IMR-90 (cell line): ENCODE data around the gene CPLX3.

Experiments
- BHLHE40 ChIP-seq: fragments of 150-350 bp; IDR thresholded peaks from 2 replicates; pipeline ENCODE4 v1.6.1; 2016; ENCODE audit warnings: mild to moderate bottlenecking, low read depth, low read length
- CEBPB ChIP-seq: IDR thresholded peaks from 2 replicates; pipeline ENCODE4 v1.6.1; 2012; ENCODE audit warnings: low read depth, low read length, improper control_type of control experiment
- FOS ChIP-seq: fragments of 150-350 bp; IDR thresholded peaks from 2 replicates; pipeline ENCODE4 v1.6.1; 2016; ENCODE audit warnings: low read depth, low read length
- MAFK ChIP-seq: IDR thresholded peaks from 2 replicates; pipeline ENCODE4 v1.6.1; 2012; ENCODE audit warnings: low read depth, low read length, improper control_type of control experiment
- MAZ ChIP-seq: IDR thresholded peaks from 2 replicates; pipeline ENCODE4 v1.6.1; 2012; ENCODE audit warnings: low read depth, mild to moderate bottlenecking, low read length, improper control_type of control experiment, moderate library complexity, borderline replicate concordance
- NFE2L2 ChIP-seq: fragments of 150-350 bp; IDR thresholded peaks from 2 replicates; pipeline ENCODE4 v1.6.1; 2016; ENCODE audit warnings: low read depth, mild to moderate bottlenecking, low read length
- POLR2A ChIP-seq: IDR thresholded peaks from 2 replicates; pipeline ENCODE4 v1.6.1; 2012; ENCODE audit warnings: mild to moderate bottlenecking, low read depth, low read length
- RAD21 ChIP-seq: IDR thresholded peaks from 2 replicates; pipeline ENCODE4 v1.6.1; 2012; ENCODE audit warnings: low read length, improper control_type of control experiment
- RCOR1 ChIP-seq: IDR thresholded peaks from 2 replicates; pipeline ENCODE4 v1.6.1; 2012; ENCODE audit warnings: mild to moderate bottlenecking, low read length, improper control_type of control experiment; ENCODE audit not compliant: insufficient replicate concordance
- RFX5 ChIP-seq: IDR thresholded peaks from 2 replicates; pipeline ENCODE4 v1.8.0; 2012; ENCODE audit warnings: low read depth, mild to moderate bottlenecking, low read length, moderate library complexity
- SMC3 ChIP-seq: fragments of 150-350 bp; IDR thresholded peaks from 2 replicates; pipeline ENCODE4 v1.6.1; 2016; ENCODE audit warnings: low read depth, mild to moderate bottlenecking, antibody characterized with exemption, low read length, moderate library complexity
- TF ChIP-seq, protein P1 (sequence below): conservative IDR thresholded peaks from 2 replicates; pipeline ENCODE4 v1.5.1; 2012; ENCODE audit warnings: mild to moderate bottlenecking, low read depth, low read length, improper control_type of control experiment
- TF ChIP-seq, protein P2 (sequence below): fragments of 150-350 bp; IDR thresholded peaks from 2 replicates; pipeline ENCODE4 v1.6.1; 2017; ENCODE audit warnings: mild to moderate bottlenecking, antibody characterized with exemption, low read length, low read depth
- TF ChIP-seq, protein P3 (sequence below): fragments of 150-350 bp; IDR thresholded peaks from 2 replicates; pipeline ENCODE4 v1.6.1; 2016; ENCODE audit warnings: low read depth, mild to moderate bottlenecking, low read length, moderate library complexity, borderline replicate concordance

DNA sequence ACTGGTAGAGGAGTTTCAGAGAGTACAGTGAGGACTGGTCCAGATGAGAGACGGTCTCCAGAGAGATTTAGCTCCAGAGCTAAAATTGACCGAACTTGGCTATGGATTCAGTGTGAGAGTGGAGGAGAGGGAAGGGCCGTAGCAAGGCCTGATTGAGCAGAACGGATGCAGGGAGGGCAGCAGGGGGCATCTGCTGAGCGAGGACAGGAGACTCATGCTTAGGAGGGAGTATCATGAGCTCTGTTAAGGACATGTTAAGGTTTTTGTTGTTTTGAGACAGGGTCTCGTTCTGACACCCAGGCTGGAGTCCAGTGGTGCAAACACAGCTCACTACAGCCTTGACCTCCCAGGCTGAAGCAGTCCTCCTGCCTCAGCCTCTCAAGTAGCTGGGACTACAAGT lies 21.5 kb upstream of the CPLX3 start:
- TF ChIP-seq, protein P1, sequence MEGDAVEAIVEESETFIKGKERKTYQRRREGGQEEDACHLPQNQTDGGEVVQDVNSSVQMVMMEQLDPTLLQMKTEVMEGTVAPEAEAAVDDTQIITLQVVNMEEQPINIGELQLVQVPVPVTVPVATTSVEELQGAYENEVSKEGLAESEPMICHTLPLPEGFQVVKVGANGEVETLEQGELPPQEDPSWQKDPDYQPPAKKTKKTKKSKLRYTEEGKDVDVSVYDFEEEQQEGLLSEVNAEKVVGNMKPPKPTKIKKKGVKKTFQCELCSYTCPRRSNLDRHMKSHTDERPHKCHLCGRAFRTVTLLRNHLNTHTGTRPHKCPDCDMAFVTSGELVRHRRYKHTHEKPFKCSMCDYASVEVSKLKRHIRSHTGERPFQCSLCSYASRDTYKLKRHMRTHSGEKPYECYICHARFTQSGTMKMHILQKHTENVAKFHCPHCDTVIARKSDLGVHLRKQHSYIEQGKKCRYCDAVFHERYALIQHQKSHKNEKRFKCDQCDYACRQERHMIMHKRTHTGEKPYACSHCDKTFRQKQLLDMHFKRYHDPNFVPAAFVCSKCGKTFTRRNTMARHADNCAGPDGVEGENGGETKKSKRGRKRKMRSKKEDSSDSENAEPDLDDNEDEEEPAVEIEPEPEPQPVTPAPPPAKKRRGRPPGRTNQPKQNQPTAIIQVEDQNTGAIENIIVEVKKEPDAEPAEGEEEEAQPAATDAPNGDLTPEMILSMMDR, result no peak
- TF ChIP-seq, protein P2, sequence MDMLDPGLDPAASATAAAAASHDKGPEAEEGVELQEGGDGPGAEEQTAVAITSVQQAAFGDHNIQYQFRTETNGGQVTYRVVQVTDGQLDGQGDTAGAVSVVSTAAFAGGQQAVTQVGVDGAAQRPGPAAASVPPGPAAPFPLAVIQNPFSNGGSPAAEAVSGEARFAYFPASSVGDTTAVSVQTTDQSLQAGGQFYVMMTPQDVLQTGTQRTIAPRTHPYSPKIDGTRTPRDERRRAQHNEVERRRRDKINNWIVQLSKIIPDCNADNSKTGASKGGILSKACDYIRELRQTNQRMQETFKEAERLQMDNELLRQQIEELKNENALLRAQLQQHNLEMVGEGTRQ, result no peak
- TF ChIP-seq RFX5 (no peak), POLR2A (no peak), SMC3 (no peak), FOS (no peak), RAD21 (no peak), RCOR1 (no peak), CEBPB (no peak), MAFK (no peak), MAZ (no peak), NFE2L2 (no peak), BHLHE40 (no peak)
- TF ChIP-seq, protein P3, sequence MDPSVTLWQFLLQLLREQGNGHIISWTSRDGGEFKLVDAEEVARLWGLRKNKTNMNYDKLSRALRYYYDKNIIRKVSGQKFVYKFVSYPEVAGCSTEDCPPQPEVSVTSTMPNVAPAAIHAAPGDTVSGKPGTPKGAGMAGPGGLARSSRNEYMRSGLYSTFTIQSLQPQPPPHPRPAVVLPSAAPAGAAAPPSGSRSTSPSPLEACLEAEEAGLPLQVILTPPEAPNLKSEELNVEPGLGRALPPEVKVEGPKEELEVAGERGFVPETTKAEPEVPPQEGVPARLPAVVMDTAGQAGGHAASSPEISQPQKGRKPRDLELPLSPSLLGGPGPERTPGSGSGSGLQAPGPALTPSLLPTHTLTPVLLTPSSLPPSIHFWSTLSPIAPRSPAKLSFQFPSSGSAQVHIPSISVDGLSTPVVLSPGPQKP, result no peak
